Spleen (tissue), 11 donors: ENCODE results near the gene AEBP2. TPM values are rescaled to one million over a fixed set of nuclear protein-coding genes. Genes with fewer than 3 reads are reported as not detected.

Experiments
- DNase-seq: peaks from one replicate; pipeline ENCODE4 v3.0.0-alpha.2; 2020
- H3K27ac ChIP-seq, 8 donors: fragments of 200-600 bp; sonication (generic) in 7 of 8; 1 replicate in 4 of 8; 2 replicates in 4 of 8; pipeline versions ENCODE4 v1.5.0 to v1.8.0; 2016 to 2021; ENCODE audit warnings: inconsistent platforms in 4 of 8, mild to moderate bottlenecking in 4 of 8, moderate library complexity in 1 of 8
- H3K27me3 ChIP-seq, 7 donors: fragments of 200-600 bp; sonication (generic) in 6 of 7; replicated peaks in 1 of 7; 1 replicate in 4 of 7; 2 replicates in 3 of 7; pipeline versions ENCODE4 v1.5.0 to v1.8.0; 2016 to 2021; ENCODE audit warnings: inconsistent platforms in 3 of 7, mild to moderate bottlenecking in 1 of 7
- H3K36me3 ChIP-seq, 6 donors: fragments of 200-600 bp; sonication (generic) in 5 of 6; 1 replicate in 4 of 6; 2 replicates in 2 of 6; pipeline versions ENCODE4 v1.5.0 to v1.8.0; 2016 to 2021; ENCODE audit warnings: inconsistent platforms in 2 of 6
- H3K4me1 ChIP-seq, 6 donors: fragments of 200-600 bp; sonication (generic) in 5 of 6; 1 replicate in 3 of 6; 2 replicates in 3 of 6; pipeline versions ENCODE4 v1.5.0 to v1.8.0; 2016 to 2021; ENCODE audit warnings: inconsistent platforms in 3 of 6
- H3K4me3 ChIP-seq, 8 donors: fragments of 200-600 bp; sonication (generic) in 7 of 8; 1 replicate in 4 of 8; 2 replicates in 4 of 8; pipeline versions ENCODE4 v1.5.0 to v1.8.0; 2016 to 2021; ENCODE audit warnings: inconsistent platforms in 4 of 8, mild to moderate bottlenecking in 4 of 8, moderate library complexity in 2 of 8
- H3K9me3 ChIP-seq, 8 donors: fragments of 200-600 bp; sonication (generic) in 7 of 8; 1 replicate in 4 of 8; 2 replicates in 4 of 8; pipeline versions ENCODE4 v1.5.0 to v1.8.0; 2016 to 2021; ENCODE audit warnings: inconsistent platforms in 4 of 8
- CTCF ChIP-seq, 11 experiments: fragments of 200-600 bp in 7 of 11; fragments of 450-650 bp in 4 of 11; sonication (generic) in 4 of 11; IDR thresholded peaks in 8 of 11; conservative IDR thresholded peaks in 3 of 11; 1 replicate in 7 of 11; 2 replicates in 4 of 11; pipeline versions ENCODE4 v1.4.0 to v1.8.0; 2016 to 2021; ENCODE audit warnings: antibody characterized with exemption in 11 of 11, inconsistent platforms in 4 of 11, mild to moderate bottlenecking in 1 of 11
- POLR2A ChIP-seq, 3 donors: fragments of 450-650 bp; IDR thresholded peaks; one replicate each; pipeline ENCODE4 v1.5.1; 2017; ENCODE audit warnings: antibody characterized with exemption in 3 of 3, mild to moderate bottlenecking in 1 of 3
- POLR2AphosphoS5 ChIP-seq, 3 donors: sonication (generic); formaldehyde crosslinking; IDR thresholded peaks; one replicate each; pipeline ENCODE4 v1.5.1; 2017; ENCODE audit warnings: antibody characterized with exemption in 3 of 3
- WGBS, 5 donors: extraction: QIAGEN DNeasy Blood & Tissue Kit in 3 of 5; methylation state at CpG; one replicate each; pipeline versions ENCODE4 v1.1.5 to v1.1.7; 2013 to 2018; 5-methylcytosine and 5-hydroxymethylcytosine counted together
- intact Hi-C: fragments of 100-400 bp; cut with DNase I; formaldehyde crosslinking; loops from one replicate; pipeline ENCODE4 v1.15.0; 2023; ENCODE audit warnings: low total_unique reads
- polyA plus RNA-seq, 3 donors: library from polyadenylated mRNA; stranded (reverse); fragments of 200-250 nt; gene quantifications; one replicate each; pipeline ENCODE4 v1.2.1, GENCODE V29; 2013
- total RNA-seq, 7 donors: library from RNA; depleted of rRNA in 3 of 7; stranded (reverse); fragments of >200 nt in 3 of 7; fragmentation: NEBNext Ultra II Directional in 4 of 7; extraction: Animal tissue kit (Norgen Biotek cat#: 25700) in 4 of 7; gene quantifications; one replicate each; pipeline versions ENCODE4 v1.1.0 to v1.2.1, GENCODE V29; 2016 to 2021
- donor health status: healthy with polysubstance abuse.
- donor health status: DM: no; HTN: no; CAD: no; lungs with moderate emphysema.
- donor health status: DM: no; HTN: no; CAD: no.
- donor health status: Bipolar disorder and iron deficiency.
- donor health status: healthy.
- donor health status: DM: no; HTN: no; CAD: no.
- donor health status: DM: yes; HTN: yes; CAD: no.

AEBP2 gene
- total and polyA plus RNA-seq, 10 donors: 11.4 to 53.4 (median 42.0) TPM

- H3K9me3 ChIP-seq: peaks cover 0 to 10% (median 4%) of the 10 kb centered on the region in 8 donors
- no peak overlapping the region for H3K27ac ChIP-seq
- intact Hi-C loops: no loop called here
- no peak overlapping the region for H3K4me3 ChIP-seq
- no peaks in the 10 kb centered on the region for H3K27me3 ChIP-seq
- no peak for TF ChIP-seq POLR2A (IDR thresholded peaks at IDR 0.05)
- TF ChIP-seq CTCF (IDR thresholded peaks at IDR 0.05 in 8 of 11, conservative IDR thresholded peaks at IDR 0.05 in 3 of 11): no peak
- TF ChIP-seq POLR2AphosphoS5 (IDR thresholded peaks at IDR 0.05): no peak
- peaks cover 0 to 7% (median 0%) of the 10 kb centered on the region in 6 donors for H3K4me1 ChIP-seq
- no peak for DNase-seq
- no peaks in the 10 kb centered on the region for H3K36me3 ChIP-seq
Observed at GRCh38 chr12:19430988-19431387, 8.3 kb upstream of the AEBP2 start.

- Histone ChIP-seq H3K27ac (no peak overlapping the region), H3K9me3 (peaks cover 0 to 3% (median 1%) of the 10 kb centered on the region in 8 donors), H3K4me1 (peaks cover 0 to 7% (median 0%) of the 10 kb centered on the region in 6 donors), H3K36me3 (no peaks in the 10 kb centered on the region), H3K27me3 (no peaks in the 10 kb centered on the region), H3K4me3 (no peak overlapping the region)
- 69 to 87% (median 80%) methylated on average over 5 of the region's 5 CpGs for WGBS, 5 donors
- no peak for TF ChIP-seq CTCF (IDR thresholded peaks at IDR 0.05 in 8 of 11, conservative IDR thresholded peaks at IDR 0.05 in 3 of 11)
- no peak for TF ChIP-seq POLR2AphosphoS5 (IDR thresholded peaks at IDR 0.05)
- no peak for TF ChIP-seq POLR2A (IDR thresholded peaks at IDR 0.05)
- intact Hi-C loops: no loop called here
- no peak for DNase-seq
Observed at GRCh38 chr12:19431407-19432308, 7.6 kb upstream of the AEBP2 start.

- H3K9me3 ChIP-seq: no peaks in the 10 kb centered on the region
- peaks cover 0 to 7% (median 0%) of the 10 kb centered on the region in 6 donors for H3K4me1 ChIP-seq
- DNase-seq: no peak
- H3K27ac ChIP-seq: no peak overlapping the region
- intact Hi-C loops: no loop called here
- no peaks in the 10 kb centered on the region for H3K27me3 ChIP-seq
- no peak overlapping the region for H3K4me3 ChIP-seq
- H3K36me3 ChIP-seq: no peaks in the 10 kb centered on the region
- 88 to 96% (median 92%) methylated on average over 9 of the region's 9 CpGs for WGBS, 5 donors
- TF ChIP-seq POLR2AphosphoS5 (IDR thresholded peaks at IDR 0.05) (no peak), CTCF (IDR thresholded peaks at IDR 0.05 in 8 of 11, conservative IDR thresholded peaks at IDR 0.05 in 3 of 11) (no peak), POLR2A (IDR thresholded peaks at IDR 0.05) (no peak)
Observed at GRCh38 chr12:19432309-19433170, 6.8 kb upstream of the AEBP2 start.
